Measurements from ENCODE around the gene PTGER4.

Gene PTGER4

GRCh38 chr5:40672425-40672824, 7.3 kb upstream of the PTGER4 start:
- DNase-seq: peak; percentile 89 to 93

- no peak for DNase-seq
Observed at GRCh38 chr5:40674661-40675235, 5.0 kb upstream of the PTGER4 start.

GRCh38 chr5:40675396-40676133, 4.2 kb upstream of the PTGER4 start:
- peak in 1 of 2 donors; percentile 20 for DNase-seq

- DNase-seq: peak in 1 of 2 donors; percentile 11
Observed at GRCh38 chr5:40676613-40677343, 2.9 kb upstream of the PTGER4 start.

GRCh38 chr5:40677456-40677855, 2.3 kb upstream of the PTGER4 start:
- DNase-seq: no peak

GRCh38 chr5:40678026-40678425, 1.7 kb upstream of the PTGER4 start:
- peak; percentile 73 to 77 for DNase-seq

GRCh38 chr5:40678460-40679147, 1.1 kb upstream of the PTGER4 start:
- DNase-seq: peak in 1 of 2 donors; percentile 67

- DNase-seq: peak; percentile 96 to 98
Observed at GRCh38 chr5:40679148-40679912, 385 bp upstream of the PTGER4 start.

GRCh38 chr5:40680741-40681362, 1.1 kb downstream of the PTGER4 start:
- DNase-seq: peak in 1 of 2 donors; percentile 50

GRCh38 chr5:40681363-40682153, 1.8 kb downstream of the PTGER4 start:
- DNase-seq: peak in 1 of 2 donors; percentile 22

- DNase-seq: peak; percentile 71 to 73
Observed at GRCh38 chr5:40682154-40683017, 2.7 kb downstream of the PTGER4 start.

- DNase-seq: peak in 1 of 2 donors; percentile 29
Observed at GRCh38 chr5:40683305-40683704, 3.6 kb downstream of the PTGER4 start.

- DNase-seq: peak in 1 of 2 donors; percentile 16
Observed at GRCh38 chr5:40685193-40685592, 5.5 kb downstream of the PTGER4 start.

- DNase-seq: no peak
Observed at GRCh38 chr5:40685976-40686486, 6.3 kb downstream of the PTGER4 start.

GRCh38 chr5:40687321-40687720, 7.6 kb downstream of the PTGER4 start:
- no peak for DNase-seq

- DNase-seq: peak; percentile 75 to 93
Observed at GRCh38 chr5:40688127-40688761, 8.5 kb downstream of the PTGER4 start.

- DNase-seq: no peak
Observed at GRCh38 chr5:40688996-40689395, 9.3 kb downstream of the PTGER4 start.

GRCh38 chr5:40689438-40689837, 9.7 kb downstream of the PTGER4 start:
- DNase-seq: peak; percentile 81 to 83

- DNase-seq: peak; percentile 53 to 60
Observed at GRCh38 chr5:40690267-40690666, 10.6 kb downstream of the PTGER4 start.

Data from inflammatory macrophage treated with lipopolysaccharide for 1 hour (primary cell).